ENCODE results near the gene IL17C.
A peak's percentile ranks its signal among the peaks of the same experiment; 100 is the strongest.

The IL17C gene

DNA sequence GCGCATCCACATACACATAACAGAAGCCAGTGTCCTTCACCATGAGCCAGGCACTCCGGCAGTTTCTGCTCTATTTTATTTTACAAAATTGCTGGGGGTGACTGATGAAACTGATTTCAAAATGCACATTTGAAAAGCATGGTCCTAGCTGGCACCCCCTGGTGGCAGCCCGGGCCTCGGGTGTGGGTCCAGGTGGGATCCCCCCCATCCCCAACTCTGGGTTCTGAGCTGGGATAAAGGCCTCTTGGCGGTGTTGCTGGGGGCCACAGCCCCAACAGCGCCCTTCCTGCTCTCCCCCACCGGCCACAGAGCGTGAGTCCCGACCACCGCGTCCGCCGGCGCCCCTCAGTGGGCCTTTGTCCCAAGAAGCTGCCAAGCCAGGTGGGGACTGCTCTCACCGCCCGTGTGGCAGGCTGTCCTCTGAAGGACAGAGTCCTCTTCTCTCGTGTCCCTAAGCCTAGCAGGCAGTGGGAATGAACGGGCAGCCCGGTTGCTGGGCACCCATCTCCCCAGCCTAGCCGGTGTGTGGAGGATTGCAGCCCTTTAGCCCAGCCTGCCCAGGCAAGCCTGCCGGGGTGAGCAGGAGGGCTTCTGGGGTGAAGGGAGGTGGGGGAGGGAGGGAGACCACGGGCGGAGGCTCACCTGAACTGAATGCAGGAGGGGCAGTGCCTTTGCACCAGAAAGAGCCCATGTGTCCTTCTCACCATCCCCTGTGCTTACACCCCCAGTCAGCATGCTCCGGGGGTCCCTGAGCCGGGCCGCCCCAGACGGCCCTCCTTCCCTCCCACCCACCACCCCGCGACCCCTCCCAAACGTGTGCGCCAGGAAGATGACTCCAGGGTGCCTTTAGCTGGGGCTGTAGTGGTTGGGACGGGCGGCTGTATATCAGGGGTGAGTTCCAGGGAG lies 47.0 kb downstream of the IL17C start:
- no peak for DNase-seq (ENCODE audit: low read depth)

DNA sequence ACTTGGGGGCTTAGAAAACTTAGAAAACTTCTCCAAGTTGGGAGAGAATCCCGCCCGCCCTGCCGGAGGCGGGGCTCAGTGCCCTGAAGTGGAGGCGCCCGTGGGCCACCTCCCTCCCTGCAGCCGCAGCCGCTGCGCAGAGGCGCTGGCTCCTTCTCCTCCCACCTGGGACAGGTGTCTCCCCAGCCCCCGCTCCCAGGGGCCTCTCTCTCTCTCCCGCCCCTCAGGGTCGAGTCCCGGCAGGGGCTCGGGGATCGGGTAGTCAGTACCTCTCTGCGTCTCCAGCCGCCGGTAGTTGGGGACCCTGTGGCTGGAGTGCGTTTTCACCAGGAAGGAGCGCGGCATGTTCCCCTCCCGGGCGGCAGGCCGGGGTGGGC lies 47.7 kb downstream of the IL17C start:
- DNase-seq (ENCODE audit: low read depth): no peak

DNA sequence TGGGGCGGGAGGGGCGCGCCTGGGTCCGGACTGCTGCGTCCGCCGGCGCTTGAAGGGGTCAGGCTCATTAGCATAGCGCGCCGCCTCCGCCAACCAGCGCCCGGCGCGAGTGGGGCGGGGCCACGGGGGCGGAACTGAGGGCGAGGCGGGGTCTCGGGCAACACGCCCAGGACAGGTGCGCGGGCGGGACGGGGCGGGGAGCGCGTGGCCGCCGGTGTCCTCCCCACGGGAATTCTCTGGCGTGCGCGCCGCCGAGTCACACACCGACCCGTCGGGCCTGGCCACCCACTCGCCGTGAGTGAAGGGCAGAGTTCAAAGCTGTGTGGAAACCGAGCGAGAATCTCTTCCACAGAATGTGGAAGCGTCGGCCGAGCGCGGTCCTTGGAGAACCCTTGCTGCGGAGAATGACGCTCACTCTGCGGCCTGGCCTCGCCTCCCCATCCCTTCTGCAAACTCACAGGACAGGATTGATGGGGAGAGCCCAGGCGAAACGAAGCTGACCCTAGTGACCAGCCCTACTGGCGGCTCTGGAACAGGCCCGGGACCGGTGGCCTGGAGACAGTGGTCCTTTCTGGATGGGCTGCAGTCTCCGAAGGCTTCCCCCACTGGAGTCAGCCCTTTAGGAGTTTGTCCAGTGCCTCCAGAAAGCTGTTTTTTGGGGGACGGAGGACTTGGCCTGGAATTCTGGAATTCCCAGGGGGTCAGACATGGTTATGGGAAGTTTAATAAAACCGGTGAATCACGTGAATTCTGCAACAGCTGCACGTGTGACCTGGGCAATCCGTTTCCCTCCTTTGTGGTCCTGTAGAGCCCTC lies 48.3 kb downstream of the IL17C start, which contains the start of gene SNAI3:
SNAI3 (minus strand) TSS at position 69 of the 815 bp plus-strand sequence. CDS start 101 bp downstream, outside the sequence.
- DNase-seq (ENCODE audit: low read depth): peak; percentile 80

DNA sequence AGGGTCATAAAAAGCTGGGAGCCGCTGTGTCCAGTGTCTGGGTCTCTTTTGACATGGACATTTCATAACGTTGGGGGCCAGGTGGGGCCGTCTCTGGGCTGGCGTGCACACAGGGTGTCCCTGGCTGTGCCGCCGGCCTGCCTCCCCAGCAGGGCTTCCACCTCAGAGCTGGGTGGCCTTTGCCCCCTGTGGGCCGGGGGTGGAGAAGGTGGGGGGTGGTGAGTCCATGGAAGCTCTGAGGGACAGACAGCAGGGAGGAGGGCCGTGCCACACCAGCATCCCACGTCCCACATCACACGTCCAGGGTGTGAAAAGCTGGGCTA lies 48.8 kb downstream of the IL17C start:
- no peak for DNase-seq (ENCODE audit: low read depth)

DNA sequence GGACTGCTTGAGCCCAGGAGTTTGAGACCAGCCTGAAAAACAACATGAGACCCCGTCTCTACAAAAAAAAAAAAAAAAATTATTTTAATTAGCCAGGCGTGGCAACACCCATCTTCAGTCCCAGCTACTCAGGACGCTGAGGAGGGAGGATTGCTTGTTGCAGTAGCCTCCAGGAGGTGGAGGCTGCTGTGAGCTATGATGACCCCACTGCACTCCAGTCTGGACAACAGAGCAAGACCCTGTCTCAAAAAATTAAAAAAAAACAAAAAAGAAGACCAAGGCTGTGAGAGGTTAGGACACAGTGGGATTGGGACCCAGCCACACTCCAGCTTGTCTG lies 49.3 kb downstream of the IL17C start:
- DNase-seq (ENCODE audit: low read depth): no peak

DNA sequence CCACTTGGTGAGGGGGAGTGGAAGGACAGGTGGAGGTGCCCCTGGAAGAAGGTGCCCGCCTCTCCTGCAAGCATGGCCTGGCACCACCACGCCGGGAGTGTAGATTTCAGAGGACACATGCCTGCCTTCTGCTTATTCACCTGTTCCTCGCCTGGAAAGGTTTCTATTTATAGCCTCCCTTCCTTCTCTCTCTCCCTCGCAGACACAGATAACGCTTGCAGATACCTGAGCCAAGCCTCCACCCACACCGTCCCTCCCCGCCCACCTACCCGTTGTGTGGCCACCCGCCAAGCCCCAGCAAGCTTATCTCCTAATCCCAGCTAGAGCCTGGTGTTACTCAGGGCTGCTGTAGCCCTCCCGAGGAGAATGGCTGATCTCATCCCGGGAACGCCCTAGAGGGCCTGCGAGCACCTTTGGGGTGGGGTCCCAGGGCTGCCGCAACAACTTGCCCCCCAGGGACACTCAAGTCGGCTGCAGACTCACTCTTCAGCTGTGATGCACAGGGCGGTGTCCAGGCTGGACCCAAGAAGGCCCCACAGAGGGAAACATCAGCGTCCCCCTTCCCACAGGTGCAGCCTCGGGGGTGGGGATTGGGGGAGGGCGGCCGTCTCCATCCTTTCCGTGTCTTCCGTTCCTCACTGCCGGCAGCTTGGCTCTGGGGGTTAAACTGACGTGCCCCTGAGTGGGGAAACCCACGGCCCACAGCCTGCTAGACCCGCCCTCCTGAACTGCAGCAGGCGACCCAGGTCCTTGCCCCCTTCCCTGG lies 49.8 kb downstream of the IL17C start:
- no peak for DNase-seq (ENCODE audit: low read depth)
